Activated CD4-positive, alpha-beta T cell treated with anti-CD3 and anti-CD28 coated beads for 4 hours (primary cell): ENCODE data around the gene OCSTAMP.

Experiments used
- DNase-seq, 2 donors: peaks; one replicate each; pipeline ENCODE4 v3.0.0-alpha.2; 2020

The OCSTAMP gene

DNA sequence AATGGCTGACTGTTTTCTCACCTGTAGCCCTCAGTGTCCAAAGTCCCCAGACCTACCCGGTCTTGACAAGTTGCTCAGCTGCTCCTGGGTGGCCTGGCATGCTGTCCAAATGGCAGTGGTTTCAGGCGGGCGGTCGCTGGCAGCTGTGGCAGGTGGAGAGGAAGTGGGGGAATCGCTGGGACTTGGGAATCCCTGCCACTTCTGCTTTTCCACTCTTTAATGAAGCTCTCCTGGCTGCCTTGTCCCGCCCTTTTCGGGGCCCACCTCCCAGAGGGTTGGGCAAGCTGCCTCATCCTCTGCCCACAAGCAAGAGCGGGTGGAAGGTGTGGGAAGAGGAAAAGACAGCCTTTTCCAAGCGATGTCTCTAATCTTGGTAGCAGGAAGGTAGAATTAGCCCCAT lies at the start of gene OCSTAMP:
TSS of gene OCSTAMP (minus strand) at position 194 of the 400 bp plus-strand sequence. CDS start at position 100, 94 bp downstream.
- DNase-seq: no peak

- no peak for DNase-seq
Observed at GRCh38 chr20:46599227-46599987, 49.0 kb upstream of the OCSTAMP start.

- DNase-seq: no peak
Observed at GRCh38 chr20:46595933-46596332, 45.5 kb upstream of the OCSTAMP start.

- no peak for DNase-seq
Observed at GRCh38 chr20:46594725-46595124, 44.3 kb upstream of the OCSTAMP start.

- DNase-seq: no peak
Observed at GRCh38 chr20:46592580-46593362, 42.3 kb upstream of the OCSTAMP start.

- no peak for DNase-seq
Observed at GRCh38 chr20:46590443-46590842, 40.0 kb upstream of the OCSTAMP start.

DNA sequence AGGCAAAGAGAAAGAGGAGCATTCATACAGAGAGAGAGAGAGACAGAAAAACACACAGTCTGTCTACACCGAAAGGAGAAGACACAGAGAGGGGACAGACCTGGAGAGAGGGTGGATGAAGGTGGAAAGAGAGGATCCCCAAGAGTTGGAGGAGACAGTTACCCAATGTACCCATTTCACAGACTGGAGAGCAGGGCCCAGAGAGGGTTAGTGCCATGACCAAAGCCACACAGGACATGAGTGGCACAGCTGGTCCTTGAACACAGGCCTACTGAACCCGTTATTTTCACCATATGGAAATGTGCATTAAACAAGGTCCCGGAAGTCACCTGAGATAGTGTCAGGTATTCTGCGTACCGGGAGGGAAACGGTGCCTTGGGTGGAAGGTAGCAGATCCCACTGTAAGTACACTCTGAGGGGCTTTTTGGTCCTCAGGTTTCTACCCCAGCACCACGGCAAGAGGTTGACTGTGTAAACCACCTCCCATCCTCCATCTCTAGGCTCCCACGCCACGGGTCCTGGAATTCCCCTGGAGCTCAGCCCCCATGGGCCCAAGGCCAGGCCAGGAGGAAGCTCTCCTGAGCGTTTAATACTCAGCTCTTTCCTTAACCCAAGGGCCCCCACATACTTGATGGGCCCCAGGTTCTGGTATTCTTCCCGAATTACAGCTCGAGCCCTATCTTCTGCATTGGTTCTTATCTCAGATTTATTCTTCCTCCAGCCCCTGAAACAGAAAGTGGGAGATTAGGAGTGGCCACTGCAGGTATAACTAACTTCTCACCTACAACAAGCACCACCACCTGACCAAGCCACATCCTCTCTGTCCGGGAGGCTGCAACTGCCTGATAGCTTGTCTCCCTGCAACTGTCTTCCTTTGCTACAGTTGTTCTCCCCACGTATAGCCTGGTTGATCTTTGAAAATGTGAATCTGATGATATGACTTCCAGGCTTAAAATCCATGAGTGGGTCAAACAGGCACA lies 38.4 kb upstream of the OCSTAMP start:
- no peak for DNase-seq

DNA sequence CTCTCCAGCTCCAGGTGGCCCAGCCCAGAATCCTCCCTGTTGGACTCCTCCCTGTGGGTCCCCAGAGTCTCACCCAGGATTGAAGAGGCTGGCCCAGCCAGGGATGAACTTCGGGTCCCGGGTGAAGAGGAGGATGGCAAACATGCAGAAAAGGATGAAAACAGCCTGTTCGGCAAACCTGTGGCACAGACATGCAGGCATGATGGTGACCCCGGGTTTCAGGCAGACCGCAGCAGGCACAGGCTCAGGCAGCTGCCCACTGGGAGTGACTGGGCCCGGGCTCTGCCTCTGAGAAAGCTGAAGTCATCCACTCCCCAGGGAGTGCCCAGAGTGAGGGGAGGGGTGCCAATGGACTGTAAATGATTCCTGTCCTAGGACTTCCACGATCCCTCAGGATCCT lies 37.5 kb upstream of the OCSTAMP start:
- no peak for DNase-seq

DNA sequence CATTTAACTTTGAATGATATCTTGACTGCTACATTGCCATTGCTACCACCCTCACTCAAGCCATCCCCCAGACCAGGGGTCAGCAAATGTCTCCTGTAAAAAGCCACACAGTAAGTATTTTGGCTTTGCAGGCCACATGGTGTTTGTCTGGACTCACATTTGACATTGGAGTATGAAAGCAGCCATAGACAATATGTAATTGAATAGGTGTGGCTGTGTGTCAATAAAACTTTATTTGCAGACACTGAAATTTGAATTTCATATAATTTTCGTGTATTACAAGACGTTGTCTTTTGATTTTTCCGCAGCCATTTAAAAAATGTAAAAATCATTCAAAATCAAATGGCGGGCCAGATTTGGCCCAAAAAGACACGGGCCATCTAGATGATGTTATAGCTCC lies 36.3 kb upstream of the OCSTAMP start:
- no peak for DNase-seq

GRCh38 chr20:46584508-46584907 lies 34.1 kb upstream of the OCSTAMP start:
- no peak for DNase-seq

DNA sequence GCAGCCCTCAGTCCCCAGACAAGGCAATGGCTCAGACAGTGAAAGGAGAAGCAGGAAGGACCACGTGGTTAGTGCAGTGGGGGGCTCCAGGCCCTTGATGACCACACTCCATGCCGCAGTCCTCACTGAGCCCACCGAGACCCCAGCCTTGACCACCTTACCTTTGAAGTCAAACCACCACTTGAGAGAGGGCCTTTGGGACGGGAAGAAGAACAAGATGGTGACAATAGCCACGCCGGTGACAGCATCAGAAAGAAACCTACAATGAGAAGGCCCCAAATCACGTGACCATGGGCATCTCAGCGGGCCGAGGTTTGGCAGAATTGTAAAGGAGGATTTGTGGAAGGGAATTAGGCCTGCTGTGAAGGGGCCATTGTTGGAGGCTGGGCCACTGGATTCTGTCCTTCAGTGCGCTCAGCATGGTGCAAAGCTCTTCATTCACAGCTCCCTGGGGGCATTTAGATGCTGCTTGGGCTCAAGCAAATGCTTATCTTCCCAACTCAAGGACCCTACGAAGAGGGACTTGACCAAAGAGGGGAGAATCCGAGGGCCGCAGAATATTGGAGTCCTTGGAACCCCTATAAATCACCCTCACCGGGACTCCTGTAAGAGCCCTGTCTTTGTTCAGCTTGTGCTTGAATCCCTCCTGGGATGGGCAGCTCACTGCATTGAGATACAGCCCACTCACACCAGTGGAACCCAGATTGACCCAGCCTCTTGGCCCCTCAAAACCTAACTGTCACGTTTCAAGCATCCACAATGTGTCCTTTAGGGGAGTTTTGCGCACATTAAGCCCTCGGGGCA lies 33.2 kb upstream of the OCSTAMP start:
- no peak for DNase-seq

DNA sequence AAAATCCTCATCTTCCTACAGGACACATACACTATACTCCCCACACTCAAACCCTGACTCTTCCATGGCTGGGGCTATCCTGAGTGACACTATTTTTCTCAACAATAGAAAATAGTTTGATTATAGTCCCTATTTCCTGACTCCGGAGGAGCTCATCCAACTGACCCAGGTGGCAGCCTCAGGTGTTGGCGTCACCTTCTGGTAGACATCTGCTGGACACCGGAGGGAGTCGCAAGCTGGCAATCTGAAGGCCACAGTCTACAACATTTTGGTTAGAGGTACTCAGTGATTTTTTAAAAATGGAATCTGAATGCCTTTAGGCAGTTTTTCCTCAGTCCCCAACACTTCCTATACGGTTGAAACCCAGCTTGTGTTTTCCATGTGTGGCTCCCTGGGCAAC lies 32.2 kb upstream of the OCSTAMP start:
- no peak for DNase-seq

GRCh38 chr20:46581391-46581790 lies 30.9 kb upstream of the OCSTAMP start:
- no peak for DNase-seq

DNA sequence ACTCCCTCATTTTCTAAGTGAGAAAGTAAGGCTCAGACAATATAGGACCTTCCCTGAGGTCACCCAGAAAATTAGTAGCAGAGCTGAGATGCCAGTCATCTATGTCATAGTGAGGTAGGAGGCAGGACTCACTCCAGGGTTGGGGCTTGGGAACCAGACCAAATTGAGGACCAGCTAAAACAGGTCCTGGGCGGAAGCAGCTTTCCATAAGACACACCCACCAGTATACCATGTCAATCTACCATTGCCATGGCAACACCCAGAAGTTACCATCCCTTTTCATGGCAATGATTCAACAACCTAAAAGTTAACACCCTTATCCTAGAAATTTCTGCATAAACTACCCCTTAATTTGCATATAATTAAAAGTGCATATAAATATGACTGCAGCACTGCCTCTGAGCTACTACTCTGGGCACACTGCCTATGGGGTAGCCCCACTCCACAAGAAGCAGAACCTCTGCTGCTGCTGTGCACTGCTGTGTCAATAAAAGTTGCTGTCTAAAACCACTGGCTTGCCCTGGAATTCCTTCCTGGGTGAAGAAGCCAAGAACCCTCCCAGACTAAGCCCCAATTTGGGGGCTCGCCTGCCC lies 30.3 kb upstream of the OCSTAMP start:
- DNase-seq: no peak

DNA sequence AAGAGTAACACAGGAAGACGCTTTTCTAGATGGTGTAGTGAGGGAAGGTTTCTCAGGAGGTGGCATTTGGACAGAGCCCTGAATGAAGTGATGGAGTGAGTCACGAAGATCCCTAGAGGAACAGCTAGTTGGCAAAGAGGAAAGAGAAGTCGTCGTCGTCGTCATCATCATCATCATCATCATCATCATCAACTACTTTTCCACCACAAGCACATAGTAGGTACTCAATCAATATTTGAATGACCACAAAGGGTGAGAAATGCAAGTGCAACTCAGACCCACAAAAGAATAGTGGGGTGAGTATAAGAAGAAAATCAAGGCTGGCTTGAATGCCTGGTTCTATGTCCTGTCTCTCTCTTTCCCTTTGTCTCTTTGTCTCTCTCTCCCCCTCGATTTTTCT lies 28.3 kb upstream of the OCSTAMP start:
- DNase-seq: no peak

- DNase-seq: no peak
Observed at GRCh38 chr20:46576774-46577395, 26.4 kb upstream of the OCSTAMP start.

GRCh38 chr20:46575937-46576461 lies 25.5 kb upstream of the OCSTAMP start:
- no peak for DNase-seq

DNA sequence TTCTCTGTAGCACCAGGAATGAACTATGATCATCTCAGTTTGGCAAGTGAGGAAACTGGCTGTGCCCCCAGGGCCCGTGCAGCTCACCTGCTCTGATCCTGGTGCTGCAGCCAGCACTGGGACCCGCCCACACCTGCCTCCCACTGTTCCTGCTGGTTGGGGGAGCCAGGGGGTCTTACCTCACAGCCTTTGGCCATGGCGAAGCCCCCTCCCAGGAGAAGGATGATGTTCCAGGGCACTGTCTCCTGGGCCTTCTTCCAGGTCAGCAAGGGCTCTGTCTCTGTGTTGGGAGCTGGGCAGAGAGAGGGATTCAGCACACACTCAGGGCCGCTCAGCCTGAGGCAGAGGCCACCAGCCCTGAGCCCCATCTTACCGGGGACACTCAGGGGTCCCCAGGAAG lies 24.9 kb upstream of the OCSTAMP start:
- no peak for DNase-seq

GRCh38 chr20:46573788-46574584 lies 23.5 kb upstream of the OCSTAMP start:
- DNase-seq: no peak

DNA sequence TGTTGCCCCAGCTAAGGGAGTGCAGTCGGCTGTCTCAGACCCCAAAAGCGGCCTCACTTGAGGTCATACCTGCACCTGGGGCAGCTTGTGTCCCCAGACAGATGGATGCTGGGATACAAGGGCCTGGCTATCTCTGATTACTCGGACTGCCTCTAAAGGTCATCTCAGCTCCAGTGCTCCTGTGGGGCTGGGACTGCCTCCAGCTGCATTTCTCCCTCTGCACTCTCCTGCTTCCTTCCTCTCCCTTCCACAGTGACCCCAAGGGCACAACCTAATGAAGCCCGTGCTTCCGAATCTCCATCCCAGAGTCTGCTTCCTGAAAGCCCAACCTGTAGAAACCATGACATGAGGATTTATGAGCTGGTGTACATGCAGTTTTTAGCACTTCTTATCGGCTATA lies 22.8 kb upstream of the OCSTAMP start:
- DNase-seq: no peak
